AG04450 (cell line): ENCODE measurements around the gene ATXN1. TPM values are rescaled to one million over a fixed set of nuclear protein-coding genes. Genes with fewer than 3 reads are reported as not detected.

Experiments
- CTCF ChIA-PET: fragments of 300-600, 350-600 bp; formaldehyde crosslinking; extraction: SDS; loops from one replicate; lab custom pipeline; 2022; ENCODE audit warnings: antibody characterized with exemption, inconsistent platforms; lab: Charles Lee
- POLR2A ChIA-PET: fragments of 350-600 bp; formaldehyde crosslinking; extraction: SDS; loops from one replicate; lab custom pipeline; 2021; ENCODE audit warnings: antibody characterized with exemption, inconsistent platforms; lab: Yijun Ruan, JAX
- DNase-seq: peaks from one replicate; pipeline ENCODE4 v3.0.0-alpha.2; 2011; ENCODE audit warnings: low read depth, low spot score
- H3K27ac ChIP-seq: one replicate; pipeline ENCODE4 v1.5.1; 2012; ENCODE audit warnings: low read depth, low read length, control low read depth
- H3K27me3 ChIP-seq: one replicate; pipeline ENCODE4 v1.6.0; 2012; ENCODE audit warnings: low read length; ENCODE audit not compliant: control insufficient read depth, insufficient read depth
- H3K4me3 ChIP-seq: 2 replicates; pipeline ENCODE4 v1.5.1; 2011; ENCODE audit warnings: mild to moderate bottlenecking, low read depth, low read length, control low read depth
- H3K9me3 ChIP-seq: 2 replicates; pipeline ENCODE4 v1.5.1; 2012; ENCODE audit warnings: low read length; ENCODE audit not compliant: control insufficient read depth, insufficient read depth
- polyA plus RNA-seq: library from polyadenylated mRNA; depleted of rRNA; stranded (reverse); fragments of >200 nt; gene quantifications from 2 replicates; pipeline ENCODE4 v1.2.3, GENCODE V29; 2011
- TF ChIP-seq, protein P1 (sequence below): IDR thresholded peaks from 2 replicates; pipeline ENCODE4 v1.5.1; 2011; ENCODE audit warnings: low read depth, low read length, control low read depth, inconsistent platforms

ATXN1 gene
- polyA plus RNA-seq, 1 experiment = 12.6 TPM

DNA sequence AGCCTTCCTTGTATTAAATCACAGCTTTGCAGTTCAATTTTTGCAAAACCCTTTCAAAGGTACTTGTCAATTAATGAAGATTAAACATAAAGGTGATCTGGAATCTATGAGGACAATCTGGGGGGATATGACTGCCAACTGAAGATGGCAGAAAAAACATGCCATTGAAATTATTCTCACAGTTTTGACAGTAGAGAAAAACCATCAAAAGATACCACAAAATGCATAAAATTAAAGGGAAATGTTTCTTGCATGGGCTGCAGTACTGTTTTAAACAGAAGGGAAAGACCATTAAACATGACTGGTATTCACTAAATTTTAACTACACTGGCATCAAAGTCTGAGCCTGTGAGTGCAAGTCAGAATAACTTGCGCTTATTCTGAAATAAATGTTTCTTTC lies 194.2 kb downstream of the ATXN1 start:
- no peak overlapping the region for H3K4me3 ChIP-seq
- no peak overlapping the region for H3K27ac ChIP-seq
- TF ChIP-seq, protein P1, sequence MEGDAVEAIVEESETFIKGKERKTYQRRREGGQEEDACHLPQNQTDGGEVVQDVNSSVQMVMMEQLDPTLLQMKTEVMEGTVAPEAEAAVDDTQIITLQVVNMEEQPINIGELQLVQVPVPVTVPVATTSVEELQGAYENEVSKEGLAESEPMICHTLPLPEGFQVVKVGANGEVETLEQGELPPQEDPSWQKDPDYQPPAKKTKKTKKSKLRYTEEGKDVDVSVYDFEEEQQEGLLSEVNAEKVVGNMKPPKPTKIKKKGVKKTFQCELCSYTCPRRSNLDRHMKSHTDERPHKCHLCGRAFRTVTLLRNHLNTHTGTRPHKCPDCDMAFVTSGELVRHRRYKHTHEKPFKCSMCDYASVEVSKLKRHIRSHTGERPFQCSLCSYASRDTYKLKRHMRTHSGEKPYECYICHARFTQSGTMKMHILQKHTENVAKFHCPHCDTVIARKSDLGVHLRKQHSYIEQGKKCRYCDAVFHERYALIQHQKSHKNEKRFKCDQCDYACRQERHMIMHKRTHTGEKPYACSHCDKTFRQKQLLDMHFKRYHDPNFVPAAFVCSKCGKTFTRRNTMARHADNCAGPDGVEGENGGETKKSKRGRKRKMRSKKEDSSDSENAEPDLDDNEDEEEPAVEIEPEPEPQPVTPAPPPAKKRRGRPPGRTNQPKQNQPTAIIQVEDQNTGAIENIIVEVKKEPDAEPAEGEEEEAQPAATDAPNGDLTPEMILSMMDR = no peak
- no peaks in the 10 kb centered on the region for H3K27me3 ChIP-seq
- POLR2A ChIA-PET = no interaction called here
- H3K9me3 ChIP-seq = no peaks in the 10 kb centered on the region
- CTCF ChIA-PET = no interaction called here
- no peak for DNase-seq

DNA sequence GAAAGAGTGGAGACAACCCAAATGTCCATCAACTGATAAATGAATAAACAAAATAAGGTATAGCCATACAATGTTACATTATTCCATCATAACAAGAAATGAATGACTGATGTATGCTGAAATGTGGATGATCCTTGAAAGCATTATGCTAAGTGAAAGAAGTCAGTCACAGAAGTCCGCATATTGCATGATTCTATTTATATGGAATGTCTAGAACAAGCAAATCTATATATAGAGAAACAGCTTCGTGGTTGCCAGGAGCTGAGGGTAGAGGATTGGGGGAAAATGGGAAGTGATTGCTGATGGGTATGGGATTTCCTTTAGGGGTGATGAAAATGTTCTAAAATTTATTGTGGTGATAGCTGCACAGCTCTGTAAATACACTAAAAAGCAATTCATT lies 196.8 kb downstream of the ATXN1 start:
- TF ChIP-seq, protein P1 = no peak
- no peaks in the 10 kb centered on the region for H3K9me3 ChIP-seq
- ChIA-PET CTCF (interaction anchor here (0.8 kb wide), 1 partner anchor 53 kb away, joined by 3 read pairs; no protein-coding TSS in a partner anchor), POLR2A (no interaction called here)
- no peaks in the 10 kb centered on the region for H3K27me3 ChIP-seq
- H3K27ac ChIP-seq = no peak overlapping the region
- no peak for DNase-seq
- H3K4me3 ChIP-seq = no peak overlapping the region

DNA sequence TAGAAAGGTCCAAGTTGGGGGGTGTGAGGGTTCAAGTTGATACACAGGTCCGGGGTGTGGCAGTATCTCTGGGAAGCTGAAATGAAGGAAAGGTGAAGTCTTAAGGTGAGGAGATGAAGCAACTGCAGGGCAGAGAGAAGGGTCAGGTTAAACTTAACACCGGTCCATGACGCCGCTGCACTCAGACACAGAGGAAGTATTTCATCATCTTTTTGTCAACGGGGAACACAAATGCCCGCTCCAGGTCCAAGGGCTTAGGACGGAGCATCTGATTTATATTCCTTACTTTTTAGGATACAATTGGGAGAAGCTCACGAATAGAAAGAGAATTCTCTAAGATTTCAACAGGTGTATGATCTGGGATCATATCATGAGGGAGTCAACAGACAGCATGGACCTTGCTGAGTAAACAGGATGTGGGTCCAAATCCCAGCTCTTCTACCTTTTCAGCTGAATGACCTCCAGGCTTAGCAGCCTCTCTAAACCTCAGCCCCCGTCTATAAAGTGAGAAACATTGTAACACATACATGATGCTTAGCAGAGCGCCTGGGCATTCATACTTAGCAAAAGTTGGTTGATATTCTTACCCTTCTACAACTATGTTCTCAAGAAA lies 197.5 kb downstream of the ATXN1 start:
- ChIA-PET CTCF (interaction anchor here (0.8 kb wide), 1 partner anchor 52 kb away, joined by 3 read pairs; no protein-coding TSS in a partner anchor), POLR2A (no interaction called here)
- Histone ChIP-seq H3K27ac (no peak overlapping the region), H3K9me3 (no peaks in the 10 kb centered on the region), H3K27me3 (no peaks in the 10 kb centered on the region), H3K4me3 (no peak overlapping the region)
- TF ChIP-seq, protein P1 = no peak
- DNase-seq = no peak

DNA sequence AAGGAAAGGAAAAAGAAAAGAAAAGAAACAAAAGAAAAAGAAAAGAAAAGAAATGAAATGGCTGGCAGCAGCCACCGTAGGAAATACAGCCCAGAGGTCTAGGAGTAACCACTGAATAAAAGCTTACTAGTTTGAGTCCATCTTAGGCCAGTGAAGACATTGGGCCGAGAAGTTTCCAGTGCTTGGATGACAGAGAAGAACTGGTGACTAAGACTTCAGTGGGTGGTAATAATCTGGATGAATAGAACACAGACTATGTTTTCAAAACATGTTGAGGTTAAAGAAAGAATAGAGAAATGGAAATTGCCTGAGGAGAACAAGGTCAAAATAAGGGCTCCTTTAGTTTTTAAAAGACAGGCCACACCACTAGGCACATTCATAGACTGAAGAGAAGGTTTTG lies 198.8 kb downstream of the ATXN1 start:
- no peak overlapping the region for H3K27ac ChIP-seq
- H3K27me3 ChIP-seq = no peaks in the 10 kb centered on the region
- TF ChIP-seq, protein P1 = no peak
- H3K9me3 ChIP-seq = no peaks in the 10 kb centered on the region
- CTCF ChIA-PET = interaction anchor here (0.7 to 1.2 kb wide), 2 partner anchors 8 to 276 kb away, joined by 3 to 8 read pairs; no protein-coding TSS in a partner anchor
- POLR2A ChIA-PET = interaction anchor here (0.7 kb wide), 1 partner anchor 8 kb away, joined by 5 read pairs; no protein-coding TSS in a partner anchor
- H3K4me3 ChIP-seq = no peak overlapping the region
- DNase-seq = no peak

DNA sequence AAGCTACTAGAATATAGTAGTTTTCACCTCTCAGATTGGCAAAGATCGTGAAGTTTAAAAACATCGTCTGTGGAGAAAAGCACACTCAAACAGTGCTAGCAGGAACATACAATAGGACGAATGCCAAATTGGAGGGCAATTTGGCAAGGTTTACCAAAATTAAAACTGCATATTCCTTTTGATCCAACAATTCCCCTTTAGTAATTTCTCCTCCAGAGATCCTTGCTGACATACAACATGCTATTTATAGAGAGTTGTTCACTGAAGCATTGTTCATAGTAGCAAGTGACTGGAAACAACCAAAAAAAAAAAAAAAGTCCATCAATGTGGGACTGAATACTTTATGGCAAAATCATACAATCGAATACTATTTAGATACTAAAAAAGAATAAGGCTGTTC lies 202.2 kb downstream of the ATXN1 start:
- Histone ChIP-seq H3K4me3 (no peak overlapping the region), H3K27ac (no peak overlapping the region), H3K27me3 (no peaks in the 10 kb centered on the region), H3K9me3 (no peaks in the 10 kb centered on the region)
- TF ChIP-seq, protein P1 = no peak
- ChIA-PET CTCF (interaction anchor here (0.9 kb wide), 1 partner anchor 45 kb away, joined by 3 read pairs; no protein-coding TSS in a partner anchor), POLR2A (no interaction called here)
- DNase-seq = no peak
